Keratinocyte (primary cell): ENCODE measurements around the gene FHOD3. TPM values are rescaled to one million over a fixed set of nuclear protein-coding genes. Genes with fewer than 3 reads are reported as not detected.

Source experiments
- DNase-seq: peaks from one replicate; pipeline ENCODE4 v3.0.0-alpha.2; 2011; ENCODE audit warnings: low read depth, missing footprints, low spot score
- FAIRE-seq: peaks from 2 replicates; lab custom pipeline; 2011; peaks lifted over from hg19 to GRCh38; lab: Jason Lieb, UNC
- H2AFZ ChIP-seq: 2 replicates; pipeline ENCODE4 v1.6.0; 2012; ENCODE audit warnings: low read length, control low read depth, inconsistent platforms; ENCODE audit not compliant: control insufficient read depth
- H3K27ac ChIP-seq: 2 replicates; pipeline ENCODE4 v1.5.1; 2011; ENCODE audit warnings: low read length; ENCODE audit not compliant: control insufficient read depth, insufficient read depth
- H3K27me3 ChIP-seq: 3 replicates; pipeline ENCODE4 v1.6.0; 2011; ENCODE audit warnings: low read length; ENCODE audit not compliant: control insufficient read depth, insufficient read depth; ENCODE audit errors: extremely low read depth
- H3K36me3 ChIP-seq, 2 experiments: 2 replicates in 1 of 2; 3 replicates in 1 of 2; pipeline ENCODE4 v1.5.1; 2011; ENCODE audit warnings: low read length in 2 of 2, mild to moderate bottlenecking in 1 of 2; ENCODE audit not compliant: control insufficient read depth in 2 of 2, insufficient read depth in 2 of 2; ENCODE audit errors: extremely low read depth in 1 of 2
- H3K4me1 ChIP-seq: 3 replicates; pipeline ENCODE4 v1.5.1; 2011; ENCODE audit warnings: low read length; ENCODE audit not compliant: control insufficient read depth, insufficient read depth; ENCODE audit errors: extremely low read depth
- H3K4me2 ChIP-seq: 3 replicates; pipeline ENCODE4 v1.6.0; 2011; ENCODE audit warnings: low read depth, low read length; ENCODE audit not compliant: control insufficient read depth, insufficient read depth; ENCODE audit errors: extremely low read depth
- H3K4me3 ChIP-seq, 3 experiments: fragments of 200-600 bp in 1 of 3; sonication (generic) in 1 of 3; 2 replicates in 2 of 3; 3 replicates in 1 of 3; pipeline ENCODE4 v1.5.1; 2011 to 2016; ENCODE audit warnings: low read length in 3 of 3, mild to moderate bottlenecking in 3 of 3, control low read depth in 2 of 3, inconsistent platforms in 1 of 3, low read depth in 1 of 3, mixed read lengths in 1 of 3, mixed run types in 1 of 3, moderate library complexity in 1 of 3; ENCODE audit not compliant: control insufficient read depth in 2 of 3, insufficient read depth in 2 of 3; ENCODE audit errors: extremely low read depth in 1 of 3
- H3K79me2 ChIP-seq: 2 replicates; pipeline ENCODE4 v1.6.0; 2012; ENCODE audit warnings: low read length; ENCODE audit not compliant: control insufficient read depth, insufficient read depth
- H3K9ac ChIP-seq: 3 replicates; pipeline ENCODE4 v1.6.0; 2011; ENCODE audit warnings: low read length; ENCODE audit not compliant: control insufficient read depth, insufficient read depth; ENCODE audit errors: extremely low read depth
- H3K9me1 ChIP-seq: 3 replicates; pipeline ENCODE4 v1.6.0; 2011; ENCODE audit warnings: low read length; ENCODE audit not compliant: control insufficient read depth, insufficient read depth; ENCODE audit errors: extremely low read depth
- H3K9me3 ChIP-seq: 2 replicates; pipeline ENCODE4 v1.5.1; 2012; ENCODE audit warnings: low read depth, low read length; ENCODE audit not compliant: control insufficient read depth
- H4K20me1 ChIP-seq: 3 replicates; pipeline ENCODE4 v1.6.0; 2011; ENCODE audit warnings: low read length; ENCODE audit not compliant: control insufficient read depth, insufficient read depth; ENCODE audit errors: extremely low read depth
- CTCF ChIP-seq, 3 experiments: IDR thresholded peaks in 1 of 3; conservative IDR thresholded peaks in 1 of 3; optimal IDR thresholded peaks in 1 of 3; 2 replicates in 2 of 3; 3 replicates in 1 of 3; pipeline versions ENCODE3 to v1.5.1; 2011; ENCODE audit warnings: low read length in 3 of 3, mild to moderate bottlenecking in 3 of 3, moderate library complexity in 2 of 3, control low read depth in 1 of 3, inconsistent platforms in 1 of 3; ENCODE audit not compliant: insufficient read depth in 2 of 3; ENCODE audit errors: extremely low read depth in 1 of 3
- EZH2 ChIP-seq: IDR thresholded peaks from one replicate; pipeline ENCODE4 v1.6.1; 2012; ENCODE audit warnings: inconsistent platforms, mild to moderate bottlenecking, low read length, moderate library complexity
- dilution Hi-C: fragments of 300-500 bp; cut with MboI; formaldehyde crosslinking; loops from one replicate; pipeline ENCODE4 v1.7.0; 2020; ENCODE audit warnings: low sequenced_read_pairs; ENCODE audit not compliant: extremely low pct_ligation_motif_present
- polyA plus RNA-seq, 5 experiments: library from polyadenylated mRNA; depleted of rRNA in 3 of 5; stranded (reverse) in 3 of 5; stranded (forward) in 1 of 5; unstranded in 1 of 5; fragments of >200 nt; gene quantifications; 1 replicate in 1 of 5; 2 replicates in 3 of 5; 3 replicates in 1 of 5; pipeline versions ENCODE4 v1.2.1 to v1.2.3, GENCODE V29; 2011 to 2012; ENCODE audit warnings: missing spikeins in 2 of 5, low read depth in 1 of 5, low replicate concordance in 1 of 5

The FHOD3 gene
- polyA plus RNA-seq, 1 donor (not counting 4 experiments of a cell fraction or from before 2014, with no cell fraction given): 7.7 TPM

GRCh38 chr18:36304723-36305122 is 7.2 kb downstream of the FHOD3 start:
- H3K27me3 ChIP-seq: no peaks in the 10 kb centered on the region
- peaks cover 1% of the 10 kb centered on the region for H3K79me2 ChIP-seq
- H3K9me1 ChIP-seq: no peaks in the 10 kb centered on the region
- no peak for DNase-seq
- no peaks in the 10 kb centered on the region for H3K36me3 ChIP-seq
- dilution Hi-C loops: no loop called here
- peaks cover 24% of the 10 kb centered on the region for H3K4me1 ChIP-seq
- no peak overlapping the region for H3K4me2 ChIP-seq
- H3K4me3 ChIP-seq: no peak overlapping the region
- no peak overlapping the region for H3K27ac ChIP-seq
- no peaks in the 10 kb centered on the region for H4K20me1 ChIP-seq
- H3K9me3 ChIP-seq: no peaks in the 10 kb centered on the region
- TF ChIP-seq EZH2: no peak
- no peak for TF ChIP-seq CTCF (optimal IDR thresholded peaks at IDR 0.05 in 1 of 3, IDR thresholded peaks at IDR 0.05 in 1 of 3, conservative IDR thresholded peaks at IDR 0.05 in 1 of 3; ENCODE audit: extremely low read depth in 1 of 3, insufficient read depth in 2 of 3, low read length in 3 of 3)
- no peak overlapping the region for H2AFZ ChIP-seq
- FAIRE-seq: no peak
- no peak overlapping the region for H3K9ac ChIP-seq

GRCh38 chr18:36305375-36305774 is 7.9 kb downstream of the FHOD3 start:
- dilution Hi-C loops: no loop called here
- Histone ChIP-seq H3K79me2 (peaks cover 1% of the 10 kb centered on the region), H3K36me3 (no peaks in the 10 kb centered on the region), H3K9me1 (no peaks in the 10 kb centered on the region), H2AFZ (no peak overlapping the region), H3K4me1 (peaks cover 30% of the 10 kb centered on the region), H3K27ac (no peak overlapping the region), H4K20me1 (no peaks in the 10 kb centered on the region), H3K27me3 (no peaks in the 10 kb centered on the region), H3K9ac (no peak overlapping the region), H3K4me3 (no peak overlapping the region), H3K4me2 (no peak overlapping the region), H3K9me3 (no peaks in the 10 kb centered on the region)
- no peak for DNase-seq
- TF ChIP-seq EZH2 (no peak), CTCF (optimal IDR thresholded peaks at IDR 0.05 in 1 of 3, IDR thresholded peaks at IDR 0.05 in 1 of 3, conservative IDR thresholded peaks at IDR 0.05 in 1 of 3; ENCODE audit: extremely low read depth in 1 of 3, insufficient read depth in 2 of 3, low read length in 3 of 3) (no peak)
- FAIRE-seq: no peak
